ENCODE measurements around the gene GIT1. TPM values are rescaled to one million over a fixed set of nuclear protein-coding genes. Genes with fewer than 3 reads are reported as not detected.
A peak's percentile ranks its signal among the peaks of the same experiment; 100 is the strongest.

Gene GIT1
- total and polyA plus RNA-seq, 9 of the 15 experiments (the other 6 are each of a cell fraction or from before 2014, with no cell fraction given) = 0.35 to 35.3 (median 17.1) TPM

GRCh38 chr17:29582772-29583171 lies 6.7 kb downstream of the GIT1 start:
- Histone ChIP-seq H3K9me1 (ENCODE audit: control insufficient read depth, insufficient read depth, low read length) (peaks cover 2% of the 10 kb centered on the region), H3K4me3 (no peak overlapping the region), H3K9ac (ENCODE audit: insufficient read depth in 1 of 2, low read depth in 2 of 2, low read length in 2 of 2) (0 out of 4 replicates have a peak overlapping the region, but pooled peaks of 1 of the 2 experiments have one; percentile 4), H2AFZ (ENCODE audit: low read depth, low read length) (no peak overlapping the region), H3K27me3 (ENCODE audit: control insufficient read depth in 2 of 2, insufficient read depth in 2 of 2, low read length in 2 of 2) (no peaks in the 10 kb centered on the region), H3K9me3 (replicated peaks; ENCODE audit: control insufficient read depth, insufficient read depth, low read depth, low read length) (no peaks in the 10 kb centered on the region), H3K36me3 (ENCODE audit: control insufficient read depth, insufficient read depth, low read length) (peaks cover 30% of the 10 kb centered on the region; the same call in 1 of the 3 replicates), H3K79me2 (ENCODE audit: control insufficient read depth, insufficient read depth, low read length) (peaks cover 12% of the 10 kb centered on the region), H3K4me1 (replicated peaks in 1 of 2; ENCODE audit: control insufficient read depth in 2 of 2, insufficient read depth in 2 of 2, low read length in 2 of 2) (peaks cover 6 to 42% of the 10 kb centered on the region in 2 experiments; a peak in 4 of 5 replicates), H3K27ac (ENCODE audit: extremely low read depth, low read depth, low read length) (no peak overlapping the region), H4K20me1 (replicated peaks; ENCODE audit: control insufficient read depth, insufficient read depth, low read length) (no peaks in the 10 kb centered on the region; the same call in 1 of the 2 replicates), H3K4me2 (ENCODE audit: insufficient read depth, low read length) (no peak overlapping the region)
- intact Hi-C loops (cut with micrococcal nuclease) (no loop called here), in situ Hi-C loops (cut with MboI) (no loop called here)
- ATAC-seq (no peak), FAIRE-seq (no peak), DNase-seq (ENCODE audit: extremely low read depth in 1 of 4, low spot score in 3 of 4) (no peak)
- ChIA-PET CTCF (ENCODE audit: low intra/inter-chr PET ratio) (no interaction called here), POLR2A (no interaction called here)
- no TSS peak for BruUV-seq (replicated peaks)
- WGBS (ENCODE audit: insufficient coverage, low coverage, missing lambda C conversion rate) = 89% methylated on average over 11 of the region's 13 CpGs
- TF ChIP-seq MEF2A (IDR thresholded peaks at IDR 0.05; ENCODE audit: control insufficient read depth, low read depth, low read length) (no peak), JUN (IDR thresholded peaks at IDR 0.05; ENCODE audit: borderline replicate concordance, low read depth, low read length) (no peak), JUN (CRISPR knock-in tag; IDR thresholded peaks at IDR 0.05; ENCODE audit: borderline replicate concordance) (no peak), ZBTB9 (CRISPR knock-in tag; IDR thresholded peaks at IDR 0.05) (no peak), ZKSCAN3 (CRISPR knock-in tag; IDR thresholded peaks at IDR 0.05) (no peak), ZNF263 (CRISPR knock-in tag; IDR thresholded peaks at IDR 0.05; ENCODE audit: borderline replicate concordance) (no peak), SMC3 (conservative IDR thresholded peaks at IDR 0.05; ENCODE audit: insufficient read depth, low read depth, low read length) (no peak), SOX6 (IDR thresholded peaks at IDR 0.05) (no peak), RAD51 (IDR thresholded peaks at IDR 0.05; ENCODE audit: borderline replicate concordance, low read depth) (no peak), ZNF77 (CRISPR knock-in tag; IDR thresholded peaks at IDR 0.05) (no peak)
- TF ChIP-seq, protein P1, sequence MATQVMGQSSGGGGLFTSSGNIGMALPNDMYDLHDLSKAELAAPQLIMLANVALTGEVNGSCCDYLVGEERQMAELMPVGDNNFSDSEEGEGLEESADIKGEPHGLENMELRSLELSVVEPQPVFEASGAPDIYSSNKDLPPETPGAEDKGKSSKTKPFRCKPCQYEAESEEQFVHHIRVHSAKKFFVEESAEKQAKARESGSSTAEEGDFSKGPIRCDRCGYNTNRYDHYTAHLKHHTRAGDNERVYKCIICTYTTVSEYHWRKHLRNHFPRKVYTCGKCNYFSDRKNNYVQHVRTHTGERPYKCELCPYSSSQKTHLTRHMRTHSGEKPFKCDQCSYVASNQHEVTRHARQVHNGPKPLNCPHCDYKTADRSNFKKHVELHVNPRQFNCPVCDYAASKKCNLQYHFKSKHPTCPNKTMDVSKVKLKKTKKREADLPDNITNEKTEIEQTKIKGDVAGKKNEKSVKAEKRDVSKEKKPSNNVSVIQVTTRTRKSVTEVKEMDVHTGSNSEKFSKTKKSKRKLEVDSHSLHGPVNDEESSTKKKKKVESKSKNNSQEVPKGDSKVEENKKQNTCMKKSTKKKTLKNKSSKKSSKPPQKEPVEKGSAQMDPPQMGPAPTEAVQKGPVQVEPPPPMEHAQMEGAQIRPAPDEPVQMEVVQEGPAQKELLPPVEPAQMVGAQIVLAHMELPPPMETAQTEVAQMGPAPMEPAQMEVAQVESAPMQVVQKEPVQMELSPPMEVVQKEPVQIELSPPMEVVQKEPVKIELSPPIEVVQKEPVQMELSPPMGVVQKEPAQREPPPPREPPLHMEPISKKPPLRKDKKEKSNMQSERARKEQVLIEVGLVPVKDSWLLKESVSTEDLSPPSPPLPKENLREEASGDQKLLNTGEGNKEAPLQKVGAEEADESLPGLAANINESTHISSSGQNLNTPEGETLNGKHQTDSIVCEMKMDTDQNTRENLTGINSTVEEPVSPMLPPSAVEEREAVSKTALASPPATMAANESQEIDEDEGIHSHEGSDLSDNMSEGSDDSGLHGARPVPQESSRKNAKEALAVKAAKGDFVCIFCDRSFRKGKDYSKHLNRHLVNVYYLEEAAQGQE (IDR thresholded peaks at IDR 0.05; ENCODE audit: borderline replicate concordance) = no peak
- TF ChIP-seq, protein P1 (CRISPR knock-in tag; IDR thresholded peaks at IDR 0.05; ENCODE audit: low read depth) = no peak
- TF ChIP-seq, protein P2, sequence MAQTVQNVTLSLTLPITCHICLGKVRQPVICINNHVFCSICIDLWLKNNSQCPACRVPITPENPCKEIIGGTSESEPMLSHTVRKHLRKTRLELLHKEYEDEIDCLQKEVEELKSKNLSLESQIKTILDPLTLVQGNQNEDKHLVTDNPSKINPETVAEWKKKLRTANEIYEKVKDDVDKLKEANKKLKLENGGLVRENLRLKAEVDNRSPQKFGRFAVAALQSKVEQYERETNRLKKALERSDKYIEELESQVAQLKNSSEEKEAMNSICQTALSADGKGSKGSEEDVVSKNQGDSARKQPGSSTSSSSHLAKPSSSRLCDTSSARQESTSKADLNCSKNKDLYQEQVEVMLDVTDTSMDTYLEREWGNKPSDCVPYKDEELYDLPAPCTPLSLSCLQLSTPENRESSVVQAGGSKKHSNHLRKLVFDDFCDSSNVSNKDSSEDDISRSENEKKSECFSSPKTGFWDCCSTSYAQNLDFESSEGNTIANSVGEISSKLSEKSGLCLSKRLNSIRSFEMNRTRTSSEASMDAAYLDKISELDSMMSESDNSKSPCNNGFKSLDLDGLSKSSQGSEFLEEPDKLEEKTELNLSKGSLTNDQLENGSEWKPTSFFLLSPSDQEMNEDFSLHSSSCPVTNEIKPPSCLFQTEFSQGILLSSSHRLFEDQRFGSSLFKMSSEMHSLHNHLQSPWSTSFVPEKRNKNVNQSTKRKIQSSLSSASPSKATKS (CRISPR knock-in tag; IDR thresholded peaks at IDR 0.05) = no peak

All from K562 (cell line).